ENCODE data around the gene AGPAT2.

DNA sequence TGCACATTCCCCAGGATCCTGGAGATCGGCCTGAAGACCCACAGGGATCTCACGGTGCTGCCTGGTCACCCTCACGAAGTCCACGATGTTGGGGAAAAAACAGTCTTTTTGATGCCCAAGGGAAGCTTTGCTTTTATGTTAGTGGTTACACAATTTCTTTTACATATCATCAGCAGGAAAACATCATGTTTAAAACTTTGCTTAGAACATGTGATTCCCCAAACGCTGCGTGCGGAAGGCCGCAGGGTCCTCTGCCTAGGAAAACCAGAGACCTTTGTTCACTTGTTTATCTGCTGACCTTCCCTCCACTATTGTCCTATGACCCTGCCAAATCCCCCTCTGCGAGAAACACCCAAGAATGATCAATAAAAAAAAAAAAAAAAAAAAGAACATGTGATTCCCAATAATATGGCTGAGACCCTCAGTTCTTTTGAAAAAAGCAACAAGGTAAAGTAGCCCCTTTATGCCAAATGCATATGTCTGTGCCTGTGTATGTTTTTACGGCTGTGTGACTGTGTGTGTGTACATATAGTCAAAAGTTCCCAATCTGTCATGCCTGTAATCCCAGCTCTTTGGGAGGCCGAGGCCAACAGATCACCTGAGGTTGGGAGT is 11.5 kb upstream of the AGPAT2 start:
- TF ChIP-seq, protein P1, sequence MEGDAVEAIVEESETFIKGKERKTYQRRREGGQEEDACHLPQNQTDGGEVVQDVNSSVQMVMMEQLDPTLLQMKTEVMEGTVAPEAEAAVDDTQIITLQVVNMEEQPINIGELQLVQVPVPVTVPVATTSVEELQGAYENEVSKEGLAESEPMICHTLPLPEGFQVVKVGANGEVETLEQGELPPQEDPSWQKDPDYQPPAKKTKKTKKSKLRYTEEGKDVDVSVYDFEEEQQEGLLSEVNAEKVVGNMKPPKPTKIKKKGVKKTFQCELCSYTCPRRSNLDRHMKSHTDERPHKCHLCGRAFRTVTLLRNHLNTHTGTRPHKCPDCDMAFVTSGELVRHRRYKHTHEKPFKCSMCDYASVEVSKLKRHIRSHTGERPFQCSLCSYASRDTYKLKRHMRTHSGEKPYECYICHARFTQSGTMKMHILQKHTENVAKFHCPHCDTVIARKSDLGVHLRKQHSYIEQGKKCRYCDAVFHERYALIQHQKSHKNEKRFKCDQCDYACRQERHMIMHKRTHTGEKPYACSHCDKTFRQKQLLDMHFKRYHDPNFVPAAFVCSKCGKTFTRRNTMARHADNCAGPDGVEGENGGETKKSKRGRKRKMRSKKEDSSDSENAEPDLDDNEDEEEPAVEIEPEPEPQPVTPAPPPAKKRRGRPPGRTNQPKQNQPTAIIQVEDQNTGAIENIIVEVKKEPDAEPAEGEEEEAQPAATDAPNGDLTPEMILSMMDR (IDR thresholded peaks at IDR 0.05), result no peak
- TF ChIP-seq, protein P2, sequence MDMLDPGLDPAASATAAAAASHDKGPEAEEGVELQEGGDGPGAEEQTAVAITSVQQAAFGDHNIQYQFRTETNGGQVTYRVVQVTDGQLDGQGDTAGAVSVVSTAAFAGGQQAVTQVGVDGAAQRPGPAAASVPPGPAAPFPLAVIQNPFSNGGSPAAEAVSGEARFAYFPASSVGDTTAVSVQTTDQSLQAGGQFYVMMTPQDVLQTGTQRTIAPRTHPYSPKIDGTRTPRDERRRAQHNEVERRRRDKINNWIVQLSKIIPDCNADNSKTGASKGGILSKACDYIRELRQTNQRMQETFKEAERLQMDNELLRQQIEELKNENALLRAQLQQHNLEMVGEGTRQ (CRISPR knock-in tag; IDR thresholded peaks at IDR 0.05), result no peak
- TF ChIP-seq, protein P3, sequence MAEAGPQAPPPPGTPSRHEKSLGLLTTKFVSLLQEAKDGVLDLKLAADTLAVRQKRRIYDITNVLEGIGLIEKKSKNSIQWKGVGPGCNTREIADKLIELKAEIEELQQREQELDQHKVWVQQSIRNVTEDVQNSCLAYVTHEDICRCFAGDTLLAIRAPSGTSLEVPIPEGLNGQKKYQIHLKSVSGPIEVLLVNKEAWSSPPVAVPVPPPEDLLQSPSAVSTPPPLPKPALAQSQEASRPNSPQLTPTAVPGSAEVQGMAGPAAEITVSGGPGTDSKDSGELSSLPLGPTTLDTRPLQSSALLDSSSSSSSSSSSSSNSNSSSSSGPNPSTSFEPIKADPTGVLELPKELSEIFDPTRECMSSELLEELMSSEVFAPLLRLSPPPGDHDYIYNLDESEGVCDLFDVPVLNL (CRISPR knock-in tag; IDR thresholded peaks at IDR 0.05; ENCODE audit: borderline replicate concordance, low read depth), result no peak

All from WTC11 (cell line).